SIG-M5 treated with dmso at 0.1 percent for 504 hours (cell line): ENCODE results near the gene PRPF6.
A peak's percentile ranks its signal among the peaks of the same experiment; 100 is the strongest.
"Not testable (repeated sequence)": the region's sequence is repeated elsewhere in the genome, so short reads cannot be mapped to it uniquely, and the experiment has no call there.

Experiments
- DNase-seq: peaks from one replicate; lab custom pipeline; 2025; ENCODE audit not compliant: unreplicated experiment; lab: John Stamatoyannopoulos, UW

The PRPF6 gene

GRCh38 chr20:63972312-63973159 lies 8.4 kb upstream of the PRPF6 start:
- DNase-seq: no peak

- no peak for DNase-seq
Observed at GRCh38 chr20:63973160-63973479, 7.8 kb upstream of the PRPF6 start.

- peak; percentile 75 for DNase-seq
Observed at GRCh38 chr20:63973636-63974401, 7.1 kb upstream of the PRPF6 start.

- DNase-seq: no peak
Observed at GRCh38 chr20:63974402-63975200, 6.3 kb upstream of the PRPF6 start.

- not testable (repeated sequence) for DNase-seq
Observed at GRCh38 chr20:63976511-63976910, 4.4 kb upstream of the PRPF6 start.

GRCh38 chr20:63976980-63977738 lies 3.8 kb upstream of the PRPF6 start:
- DNase-seq: no peak

GRCh38 chr20:63977739-63978276 lies 3.1 kb upstream of the PRPF6 start:
- DNase-seq: peak; percentile 84

- peak; percentile 58 for DNase-seq
Observed at GRCh38 chr20:63978319-63979228, 2.4 kb upstream of the PRPF6 start.

- no peak for DNase-seq
Observed at GRCh38 chr20:63979229-63979556, 1.7 kb upstream of the PRPF6 start.

- DNase-seq: peak; percentile 77
Observed at GRCh38 chr20:63979557-63980316, 1.2 kb upstream of the PRPF6 start, which contains the start of gene SAMD10. TSS of gene SAMD10 (minus strand) at chr20:63979642. CDS start at chr20:63979467, 175 bp downstream.

GRCh38 chr20:63980317-63980805 lies 571 bp upstream of the PRPF6 start:
- DNase-seq: peak; percentile 77

- no peak for DNase-seq
Observed at GRCh38 chr20:63982937-63983336, 2.0 kb downstream of the PRPF6 start.

- no peak for DNase-seq
Observed at GRCh38 chr20:64000906-64001305, 20.0 kb downstream of the PRPF6 start.

GRCh38 chr20:64001607-64002011 lies 20.7 kb downstream of the PRPF6 start:
- no peak for DNase-seq

GRCh38 chr20:64003960-64004725 lies 23.2 kb downstream of the PRPF6 start:
- DNase-seq: no peak

GRCh38 chr20:64005394-64005793 lies 24.5 kb downstream of the PRPF6 start:
- DNase-seq: no peak

GRCh38 chr20:64006490-64006889 lies 25.6 kb downstream of the PRPF6 start:
- DNase-seq: no peak

GRCh38 chr20:64006902-64007301 lies 26.0 kb downstream of the PRPF6 start:
- no peak for DNase-seq
